Progenitor cell of endocrine pancreas (in vitro differentiated cells): ENCODE measurements around the gene PDS5B. TPM values are rescaled to one million over a fixed set of nuclear protein-coding genes. Genes with fewer than 3 reads are reported as not detected.
A peak's percentile ranks its signal among the peaks of the same experiment; 100 is the strongest.

Experiments
- DNase-seq: peaks from one replicate; pipeline ENCODE4 v3.0.0; 2021; ENCODE audit warnings: low spot score; ENCODE audit not compliant: unreplicated experiment
- H3K27ac Mint-ChIP-seq: 2 replicates; pipeline ENCODE4 v1.8.0; 2021; ENCODE audit warnings: mild to moderate bottlenecking, moderate library complexity, mixed read lengths
- H3K27me3 Mint-ChIP-seq: 2 replicates; pipeline ENCODE4 v1.8.0; 2021; ENCODE audit warnings: mixed read lengths
- H3K36me3 Mint-ChIP-seq: 2 replicates; pipeline ENCODE4 v1.8.0; 2022; ENCODE audit warnings: mixed read lengths; ENCODE audit not compliant: insufficient read depth
- H3K4me1 Mint-ChIP-seq: 2 replicates; pipeline ENCODE4 v1.8.0; 2021; ENCODE audit warnings: low read depth, mixed read lengths
- H3K4me3 Mint-ChIP-seq: 2 replicates; pipeline ENCODE4 v1.8.0; 2021; ENCODE audit warnings: low read depth, mild to moderate bottlenecking, moderate library complexity, mixed read lengths
- H3K9me3 Mint-ChIP-seq: 2 replicates; pipeline ENCODE4 v1.8.0; 2021; ENCODE audit warnings: low read depth, mixed read lengths
- long read RNA-seq: library from polyadenylated mRNA; unstranded; transcript quantifications from one replicate; pipeline ENCODE4 v2.0.0, GENCODE V29; 2020
- total RNA-seq: library from RNA; stranded (reverse); gene quantifications from 2 replicates; pipeline ENCODE4 v1.2.1, GENCODE V29; 2021
- TF ChIP-seq, protein P1 (sequence below): fragments of 200-600 bp; sonication (generic); IDR thresholded peaks from one replicate; pipeline ENCODE4 v1.5.0; 2021; ENCODE audit warnings: antibody characterized with exemption, mild to moderate bottlenecking; ENCODE audit not compliant: unreplicated experiment

Gene PDS5B, protein sequence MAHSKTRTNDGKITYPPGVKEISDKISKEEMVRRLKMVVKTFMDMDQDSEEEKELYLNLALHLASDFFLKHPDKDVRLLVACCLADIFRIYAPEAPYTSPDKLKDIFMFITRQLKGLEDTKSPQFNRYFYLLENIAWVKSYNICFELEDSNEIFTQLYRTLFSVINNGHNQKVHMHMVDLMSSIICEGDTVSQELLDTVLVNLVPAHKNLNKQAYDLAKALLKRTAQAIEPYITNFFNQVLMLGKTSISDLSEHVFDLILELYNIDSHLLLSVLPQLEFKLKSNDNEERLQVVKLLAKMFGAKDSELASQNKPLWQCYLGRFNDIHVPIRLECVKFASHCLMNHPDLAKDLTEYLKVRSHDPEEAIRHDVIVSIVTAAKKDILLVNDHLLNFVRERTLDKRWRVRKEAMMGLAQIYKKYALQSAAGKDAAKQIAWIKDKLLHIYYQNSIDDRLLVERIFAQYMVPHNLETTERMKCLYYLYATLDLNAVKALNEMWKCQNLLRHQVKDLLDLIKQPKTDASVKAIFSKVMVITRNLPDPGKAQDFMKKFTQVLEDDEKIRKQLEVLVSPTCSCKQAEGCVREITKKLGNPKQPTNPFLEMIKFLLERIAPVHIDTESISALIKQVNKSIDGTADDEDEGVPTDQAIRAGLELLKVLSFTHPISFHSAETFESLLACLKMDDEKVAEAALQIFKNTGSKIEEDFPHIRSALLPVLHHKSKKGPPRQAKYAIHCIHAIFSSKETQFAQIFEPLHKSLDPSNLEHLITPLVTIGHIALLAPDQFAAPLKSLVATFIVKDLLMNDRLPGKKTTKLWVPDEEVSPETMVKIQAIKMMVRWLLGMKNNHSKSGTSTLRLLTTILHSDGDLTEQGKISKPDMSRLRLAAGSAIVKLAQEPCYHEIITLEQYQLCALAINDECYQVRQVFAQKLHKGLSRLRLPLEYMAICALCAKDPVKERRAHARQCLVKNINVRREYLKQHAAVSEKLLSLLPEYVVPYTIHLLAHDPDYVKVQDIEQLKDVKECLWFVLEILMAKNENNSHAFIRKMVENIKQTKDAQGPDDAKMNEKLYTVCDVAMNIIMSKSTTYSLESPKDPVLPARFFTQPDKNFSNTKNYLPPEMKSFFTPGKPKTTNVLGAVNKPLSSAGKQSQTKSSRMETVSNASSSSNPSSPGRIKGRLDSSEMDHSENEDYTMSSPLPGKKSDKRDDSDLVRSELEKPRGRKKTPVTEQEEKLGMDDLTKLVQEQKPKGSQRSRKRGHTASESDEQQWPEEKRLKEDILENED (N-terminal part only)
- 58.8 and 64.4 TPM in 2 replicates for total RNA-seq
- long read RNA-seq, partial matches to known transcripts = 69 of 89 reads
- long read RNA-seq, other reads (novel, unspliced or antisense) = 20 of 89 reads

DNA sequence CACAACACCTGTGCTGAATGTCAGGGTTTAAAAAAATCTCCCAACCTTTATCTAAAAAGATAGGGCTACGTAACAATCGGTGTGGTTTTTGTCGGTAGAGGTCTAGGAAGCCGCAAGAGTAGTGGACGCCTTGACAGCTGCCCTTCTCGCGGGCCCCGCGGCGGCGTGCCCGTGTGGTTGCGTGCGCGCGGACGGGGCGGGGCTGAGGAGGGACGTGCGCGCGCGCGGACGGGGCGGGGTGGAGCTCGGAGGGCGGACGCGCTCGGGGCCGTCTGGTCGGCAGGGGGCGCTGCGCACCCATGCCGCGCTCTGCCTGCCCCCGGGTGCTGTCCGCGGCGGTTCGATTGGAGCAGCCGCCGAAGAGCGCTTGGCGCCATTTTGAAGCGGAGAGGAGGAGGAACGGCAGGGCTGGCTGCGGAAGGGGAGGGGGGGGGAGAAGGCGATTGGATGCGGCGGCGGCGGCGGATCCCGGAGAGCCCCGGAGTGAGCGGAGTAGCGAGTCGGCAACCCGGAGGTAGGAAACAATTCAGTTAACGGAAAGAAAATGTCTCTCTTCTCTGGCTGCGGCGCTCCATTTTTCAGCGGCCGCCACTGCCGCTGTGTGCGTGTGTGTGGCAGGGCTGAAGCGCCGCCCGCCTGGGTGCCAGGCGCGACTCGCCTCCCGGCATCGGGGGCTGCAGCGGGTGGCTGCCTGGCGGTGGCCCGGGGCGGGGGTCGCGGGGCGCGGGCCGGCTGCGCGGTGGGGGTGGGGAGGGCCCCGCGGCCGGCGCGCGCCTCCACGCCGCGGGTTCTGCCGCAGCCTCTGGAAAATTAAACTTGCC, at the start of gene PDS5B:
Gene PDS5B, plus strand, starts transcription at position 373 of the 821 bp plus-strand sequence. CDS start 62,321 bp downstream, outside the sequence.
- TF ChIP-seq, protein P1, sequence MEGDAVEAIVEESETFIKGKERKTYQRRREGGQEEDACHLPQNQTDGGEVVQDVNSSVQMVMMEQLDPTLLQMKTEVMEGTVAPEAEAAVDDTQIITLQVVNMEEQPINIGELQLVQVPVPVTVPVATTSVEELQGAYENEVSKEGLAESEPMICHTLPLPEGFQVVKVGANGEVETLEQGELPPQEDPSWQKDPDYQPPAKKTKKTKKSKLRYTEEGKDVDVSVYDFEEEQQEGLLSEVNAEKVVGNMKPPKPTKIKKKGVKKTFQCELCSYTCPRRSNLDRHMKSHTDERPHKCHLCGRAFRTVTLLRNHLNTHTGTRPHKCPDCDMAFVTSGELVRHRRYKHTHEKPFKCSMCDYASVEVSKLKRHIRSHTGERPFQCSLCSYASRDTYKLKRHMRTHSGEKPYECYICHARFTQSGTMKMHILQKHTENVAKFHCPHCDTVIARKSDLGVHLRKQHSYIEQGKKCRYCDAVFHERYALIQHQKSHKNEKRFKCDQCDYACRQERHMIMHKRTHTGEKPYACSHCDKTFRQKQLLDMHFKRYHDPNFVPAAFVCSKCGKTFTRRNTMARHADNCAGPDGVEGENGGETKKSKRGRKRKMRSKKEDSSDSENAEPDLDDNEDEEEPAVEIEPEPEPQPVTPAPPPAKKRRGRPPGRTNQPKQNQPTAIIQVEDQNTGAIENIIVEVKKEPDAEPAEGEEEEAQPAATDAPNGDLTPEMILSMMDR = peak; percentile 94
- no peaks in the 10 kb centered on the region for H3K36me3 Mint-ChIP-seq
- peak; percentile 94 for DNase-seq

DNA sequence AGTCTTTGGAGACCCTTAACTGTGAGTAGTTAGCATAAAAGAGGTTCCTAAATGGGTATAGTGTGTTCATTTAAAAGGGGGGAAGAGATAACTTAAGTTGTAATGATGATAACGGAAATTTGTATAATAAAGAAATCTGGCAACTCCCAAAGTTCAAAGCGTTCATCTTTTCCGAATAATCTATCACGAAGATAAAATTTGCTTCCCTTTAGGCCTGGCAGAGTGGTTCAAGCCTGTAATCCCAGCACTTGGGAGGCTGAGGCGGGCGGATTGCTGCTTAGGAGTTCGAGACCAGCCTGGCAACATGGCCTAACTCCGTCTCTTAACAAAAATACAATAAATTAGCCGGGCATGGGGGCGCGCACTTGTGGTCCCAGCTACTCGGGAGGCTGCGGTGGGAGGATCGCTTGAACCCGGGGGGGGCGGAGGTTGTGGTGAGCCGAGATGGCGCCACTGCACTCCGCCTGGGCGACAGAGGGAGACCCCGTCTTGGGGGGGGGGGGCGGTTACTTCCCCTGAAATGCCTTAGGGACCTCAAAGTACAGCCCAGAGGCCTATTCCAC, 48.6 kb upstream of the PDS5B start:
- Mint-ChIP-seq H3K4me3 (peak overlapping the region; percentile 96), H3K27me3 (no peaks in the 10 kb centered on the region), H3K27ac (peak overlapping the region; percentile 99), H3K9me3 (peaks cover 5% of the 10 kb centered on the region), H3K4me1 (peaks cover 20% of the 10 kb centered on the region), H3K36me3 (peaks cover 24% of the 10 kb centered on the region)
- TF ChIP-seq, protein P1 = no peak
- DNase-seq = peak; percentile 12

More for the DNA sequence above, at the start of gene PDS5B:
- peaks cover 30% of the 10 kb centered on the region for H3K4me1 Mint-ChIP-seq
- peak within 1 kb of the TSS; percentile 96 for H3K27ac Mint-ChIP-seq
- H3K9me3 Mint-ChIP-seq = no peaks in the 10 kb centered on the region
- peaks cover 13% of the 10 kb centered on the region for H3K27me3 Mint-ChIP-seq
- peak within 1 kb of the TSS; percentile 90 for H3K4me3 Mint-ChIP-seq

DNA sequence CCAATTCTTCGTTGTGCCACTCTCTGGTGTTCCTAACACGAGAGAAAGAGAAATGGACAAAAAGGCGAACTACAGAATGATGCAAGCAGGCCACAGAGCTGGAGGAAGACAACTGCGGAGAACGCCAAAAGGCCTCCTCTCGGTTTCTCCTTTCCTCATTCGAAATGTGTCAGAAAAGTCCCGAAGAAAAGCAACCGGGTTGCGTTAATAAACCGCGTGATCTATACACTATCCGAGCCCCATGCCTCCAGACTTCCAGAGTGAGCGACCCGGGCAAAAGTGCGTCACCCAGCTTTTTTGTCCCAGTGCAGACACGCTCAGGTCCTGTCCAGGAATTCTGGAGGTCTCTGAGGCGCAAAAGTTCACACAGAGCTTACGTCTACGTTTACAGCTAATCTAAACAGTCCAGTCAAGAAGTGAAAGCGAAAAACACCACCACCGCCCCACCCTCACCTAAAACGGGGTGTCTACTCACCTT, 48.1 kb upstream of the PDS5B start:
- no peaks in the 10 kb centered on the region for H3K27me3 Mint-ChIP-seq
- H3K4me1 Mint-ChIP-seq = peaks cover 20% of the 10 kb centered on the region
- peak; percentile 27 for DNase-seq

DNA sequence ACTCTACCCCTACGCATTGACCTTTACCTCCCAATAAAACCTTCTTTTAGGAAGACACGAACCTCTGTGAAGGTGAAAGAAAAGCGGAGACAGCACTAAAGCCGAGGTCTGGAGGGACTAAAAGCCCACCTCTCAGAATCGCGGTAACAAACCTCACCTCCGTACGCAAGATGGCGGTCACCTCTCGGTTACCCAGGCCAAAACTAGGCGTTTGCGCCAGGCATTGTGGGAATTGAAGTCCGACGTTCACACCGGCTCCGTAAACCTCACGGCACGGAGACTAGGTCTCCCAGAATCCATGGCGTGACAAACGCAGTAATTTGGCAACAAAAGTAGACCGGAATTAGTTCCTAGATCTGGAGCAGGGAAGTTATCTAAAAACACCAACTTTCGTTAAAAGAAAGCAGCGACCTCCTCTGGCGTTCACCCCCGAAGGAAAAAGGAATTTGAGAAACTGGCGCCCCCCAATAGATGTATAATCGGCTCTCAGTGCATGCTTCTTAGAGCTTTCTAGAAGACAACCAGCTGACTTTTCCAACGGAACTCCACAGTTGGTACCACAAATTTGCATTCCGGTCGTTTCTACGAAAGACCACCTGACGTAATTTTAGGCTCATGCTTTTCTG, 47.5 kb upstream of the PDS5B start, which contains the start of gene N4BP2L2:
Gene N4BP2L2, minus strand, starts transcription at position 175 of the 626 bp plus-strand sequence. CDS start 1,768 bp downstream, outside the sequence.
- H3K9me3 Mint-ChIP-seq = peaks cover 5% of the 10 kb centered on the region

More for the DNA sequence above, 48.1 kb upstream of the PDS5B start:
- Mint-ChIP-seq H3K36me3 (peaks cover 24% of the 10 kb centered on the region), H3K9me3 (peaks cover 5% of the 10 kb centered on the region), H3K27ac (peak overlapping the region; percentile 99), H3K4me3 (peak overlapping the region; percentile 96)
- TF ChIP-seq, protein P1 = no peak

More for the DNA sequence above, 47.5 kb upstream of the PDS5B start, which contains the start of gene N4BP2L2:
- peaks cover 20% of the 10 kb centered on the region for H3K4me1 Mint-ChIP-seq
- TF ChIP-seq, protein P1 = no peak
- DNase-seq = peak; percentile 76
- peak within 1 kb of the TSS; percentile 99 for H3K27ac Mint-ChIP-seq
- peaks cover 23% of the 10 kb centered on the region for H3K36me3 Mint-ChIP-seq
- H3K27me3 Mint-ChIP-seq = no peaks in the 10 kb centered on the region
- peak within 1 kb of the TSS; percentile 96 for H3K4me3 Mint-ChIP-seq
